ENCODE data around the gene IP6K3.

DNA sequence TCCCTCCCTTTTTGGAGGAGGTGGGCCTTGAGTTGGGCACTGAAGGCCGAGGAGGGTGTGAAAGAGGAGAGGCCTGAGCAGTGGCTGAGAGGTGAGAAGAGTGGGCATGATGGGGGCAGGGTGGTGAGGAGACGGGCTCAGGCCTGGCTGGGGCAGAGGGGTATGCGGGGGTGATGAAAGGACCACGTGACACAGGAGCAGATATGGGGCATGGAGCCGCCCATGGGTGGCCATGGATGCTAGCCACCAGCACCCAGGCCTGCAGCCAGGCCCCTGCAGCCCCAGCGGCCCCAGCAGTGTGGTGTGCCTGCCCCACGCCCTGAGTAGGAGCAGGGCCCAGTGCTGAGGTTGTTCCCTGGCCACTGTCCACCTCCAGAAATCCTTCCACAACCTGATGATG lies 61.7 kb downstream of the IP6K3 start:
- no peak for TF ChIP-seq CTCF (IDR thresholded peaks at IDR 0.05; ENCODE audit: low read length)
- TF ChIP-seq EZH2phosphoT487 (IDR thresholded peaks at IDR 0.05; ENCODE audit: low read length), result no peak
- TF ChIP-seq EZH2 (optimal IDR thresholded peaks at IDR 0.05; ENCODE audit: low read depth, low read length), result no peak
